Neural crest cell (in vitro differentiated cells): ENCODE measurements around the gene AIRE. TPM values are rescaled to one million over a fixed set of nuclear protein-coding genes. Genes with fewer than 3 reads are reported as not detected.

Source experiments
- DNase-seq: peaks from one replicate; pipeline ENCODE4 v3.0.0; 2021; ENCODE audit warnings: low read depth, mixed read lengths, low spot score
- H3K27ac Mint-ChIP-seq: one replicate; pipeline ENCODE4 v1.8.0; 2021; ENCODE audit warnings: mild to moderate bottlenecking, mixed read lengths; ENCODE audit not compliant: unreplicated experiment
- H3K27me3 Mint-ChIP-seq: 2 replicates; pipeline ENCODE4 v1.8.0; 2021; ENCODE audit warnings: low read depth, mild to moderate bottlenecking, mixed read lengths
- H3K36me3 Mint-ChIP-seq: 2 replicates; pipeline ENCODE4 v1.8.0; 2021; ENCODE audit warnings: low read depth, mild to moderate bottlenecking, mixed read lengths
- H3K4me1 Mint-ChIP-seq: 2 replicates; pipeline ENCODE4 v1.8.0; 2021; ENCODE audit warnings: mixed read lengths
- H3K4me3 Mint-ChIP-seq: one replicate; pipeline ENCODE4 v1.8.0; 2021; ENCODE audit warnings: mild to moderate bottlenecking, mixed read lengths
- H3K9me3 Mint-ChIP-seq: 2 replicates; pipeline ENCODE4 v1.8.0; 2021; ENCODE audit warnings: mixed read lengths
- CTCF ChIP-seq: fragments of 200-600 bp; sonication (generic); conservative IDR thresholded peaks from 2 replicates; pipeline ENCODE4 v1.5.0; 2021; ENCODE audit warnings: antibody characterized with exemption, mild to moderate bottlenecking
- total RNA-seq: library from RNA; stranded (reverse); gene quantifications from 2 replicates; pipeline ENCODE4 v1.2.1, GENCODE V29; 2021

AIRE gene
- total RNA-seq, 1 donor from 2014 or later, result not detected

GRCh38 chr21:44305691-44306090, 20.0 kb downstream of the AIRE start:
- peaks cover 37% of the 10 kb centered on the region for H3K4me1 Mint-ChIP-seq
- H3K27ac Mint-ChIP-seq, result no peak overlapping the region
- DNase-seq, result no peak
- H3K27me3 Mint-ChIP-seq, result no peaks in the 10 kb centered on the region
- TF ChIP-seq CTCF, result no peak
- H3K9me3 Mint-ChIP-seq, result no peaks in the 10 kb centered on the region
- H3K36me3 Mint-ChIP-seq, result no peaks in the 10 kb centered on the region
- H3K4me3 Mint-ChIP-seq, result peak overlapping the region; percentile 31

DNA sequence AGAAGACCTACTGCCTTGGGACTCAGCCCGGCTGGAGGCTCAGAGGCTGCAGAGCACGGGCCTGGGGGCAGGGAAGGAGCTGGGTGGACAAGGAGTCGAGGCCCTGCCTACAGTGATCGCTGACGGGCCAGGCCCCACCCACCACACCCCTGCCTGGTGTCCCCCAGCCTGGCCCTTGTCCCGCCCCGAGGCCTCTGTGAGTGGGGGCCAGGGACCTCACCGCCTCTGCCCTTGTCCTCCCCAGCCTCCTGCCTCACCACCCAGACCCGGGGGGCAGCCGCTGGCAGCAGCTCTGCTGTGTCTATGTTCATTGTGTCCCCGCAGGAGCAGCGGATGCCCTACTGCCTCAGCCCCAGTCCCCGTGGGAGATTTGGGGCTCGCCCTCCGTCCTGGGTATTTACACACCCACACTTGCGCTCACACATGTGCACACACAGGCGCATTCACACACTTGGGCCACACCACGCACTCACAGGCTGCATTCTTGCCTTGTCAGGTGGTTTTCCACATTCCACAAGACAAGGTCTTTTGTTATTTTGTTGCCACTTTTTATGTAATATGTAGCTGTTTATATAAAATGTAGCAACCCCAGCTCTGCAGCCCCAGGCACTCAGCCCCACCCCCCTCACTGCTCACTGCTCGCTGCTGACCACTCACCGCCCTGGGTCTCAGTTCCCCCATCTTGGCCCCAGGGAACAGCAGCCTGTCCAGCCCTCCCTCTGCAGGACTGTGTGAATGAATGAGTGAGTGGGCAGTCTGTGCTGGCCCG, 21.4 kb downstream of the AIRE start:
- peak overlapping the region; percentile 38 for H3K27ac Mint-ChIP-seq
- H3K9me3 Mint-ChIP-seq, result no peaks in the 10 kb centered on the region
- H3K27me3 Mint-ChIP-seq, result no peaks in the 10 kb centered on the region
- DNase-seq, result no peak
- peaks cover 33% of the 10 kb centered on the region for H3K4me1 Mint-ChIP-seq
- H3K4me3 Mint-ChIP-seq, result no peak overlapping the region
- peaks cover 5% of the 10 kb centered on the region for H3K36me3 Mint-ChIP-seq
- no peak for TF ChIP-seq CTCF

DNA sequence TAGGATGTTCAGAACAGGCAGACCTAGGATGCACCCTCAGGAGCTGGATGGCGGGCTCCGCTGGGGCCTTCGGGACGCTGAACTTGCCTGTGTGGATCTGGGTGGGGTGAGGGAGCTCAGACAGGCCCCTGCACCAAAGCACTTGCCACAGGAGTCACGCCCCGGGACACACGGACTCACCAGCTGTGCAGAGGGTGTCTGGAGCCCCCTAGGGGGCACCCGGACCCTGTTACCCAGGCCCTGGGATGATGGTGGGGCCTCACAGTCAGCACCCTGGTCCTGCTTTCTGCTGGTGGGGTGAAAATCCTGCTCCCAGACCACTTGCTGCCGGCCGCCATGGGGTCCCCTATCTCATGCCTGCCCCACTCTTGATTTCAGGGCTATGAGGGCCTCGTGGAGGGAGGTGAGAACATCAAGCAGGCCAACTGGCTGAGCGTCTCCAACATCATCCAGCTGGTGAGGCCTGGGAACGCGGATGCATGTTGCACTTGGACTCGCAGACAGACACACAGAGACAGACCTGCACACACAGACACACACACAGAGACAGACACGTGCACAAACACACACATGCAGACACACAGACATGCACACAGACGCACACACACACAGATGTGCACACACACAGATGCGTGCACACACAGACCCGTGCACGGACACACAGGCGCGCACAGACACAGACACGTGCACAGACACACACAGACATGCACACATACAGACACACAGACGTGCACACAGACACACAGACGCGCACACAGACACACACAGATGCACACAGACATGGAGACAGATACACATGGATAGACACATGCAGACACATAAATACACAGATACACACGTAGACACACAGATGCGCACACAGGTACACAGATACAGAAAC, 25.2 kb downstream of the AIRE start:
- Mint-ChIP-seq H3K27ac (no peak overlapping the region), H3K36me3 (peaks cover 5% of the 10 kb centered on the region)
- no peak for TF ChIP-seq CTCF

DNA sequence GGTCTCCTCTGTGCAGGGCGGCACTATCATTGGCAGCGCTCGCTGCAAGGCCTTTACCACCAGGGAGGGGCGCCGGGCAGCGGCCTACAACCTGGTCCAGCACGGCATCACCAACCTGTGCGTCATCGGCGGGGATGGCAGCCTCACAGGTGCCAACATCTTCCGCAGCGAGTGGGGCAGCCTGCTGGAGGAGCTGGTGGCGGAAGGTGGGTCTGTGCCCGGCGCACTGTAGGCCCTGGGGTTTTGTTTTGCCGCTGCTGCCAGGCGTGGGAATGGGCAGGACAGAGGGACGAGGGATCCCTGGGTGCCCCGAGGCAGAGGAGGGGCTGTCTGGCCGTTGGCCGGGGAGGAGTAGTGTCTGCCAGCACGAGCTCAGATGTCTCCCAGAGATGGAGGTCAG, 26.4 kb downstream of the AIRE start:
- no peaks in the 10 kb centered on the region for H3K27me3 Mint-ChIP-seq
- H3K4me1 Mint-ChIP-seq, result peaks cover 11% of the 10 kb centered on the region
- H3K9me3 Mint-ChIP-seq, result no peaks in the 10 kb centered on the region
- H3K4me3 Mint-ChIP-seq, result no peak overlapping the region
- no peak for TF ChIP-seq CTCF
- H3K36me3 Mint-ChIP-seq, result peaks cover 5% of the 10 kb centered on the region
- H3K27ac Mint-ChIP-seq, result no peak overlapping the region
- DNase-seq, result no peak

More for the DNA sequence above, 25.2 kb downstream of the AIRE start:
- H3K9me3 Mint-ChIP-seq, result no peaks in the 10 kb centered on the region
- peaks cover 12% of the 10 kb centered on the region for H3K4me1 Mint-ChIP-seq
- no peaks in the 10 kb centered on the region for H3K27me3 Mint-ChIP-seq
- DNase-seq, result no peak
- H3K4me3 Mint-ChIP-seq, result no peak overlapping the region

DNA sequence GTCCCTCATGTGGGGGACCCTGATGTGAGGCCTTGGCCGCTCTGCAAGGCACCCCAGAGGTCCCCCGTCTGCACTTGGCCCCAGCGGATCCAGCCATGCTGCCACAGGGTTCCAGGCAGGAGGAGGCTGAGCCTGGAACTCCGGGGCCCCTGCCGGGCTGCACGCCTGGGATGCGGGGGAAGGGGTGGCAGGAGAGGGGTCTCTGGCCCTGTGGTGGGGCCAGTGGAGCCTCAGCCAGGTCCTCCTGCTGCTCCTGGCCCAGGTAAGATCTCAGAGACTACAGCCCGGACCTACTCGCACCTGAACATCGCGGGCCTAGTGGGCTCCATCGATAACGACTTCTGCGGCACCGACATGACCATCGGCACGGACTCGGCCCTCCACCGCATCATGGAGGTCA, 27.0 kb downstream of the AIRE start:
- TF ChIP-seq CTCF, result no peak
- Mint-ChIP-seq H3K4me1 (peaks cover 6% of the 10 kb centered on the region), H3K36me3 (peaks cover 5% of the 10 kb centered on the region), H3K27ac (no peak overlapping the region), H3K4me3 (no peak overlapping the region), H3K9me3 (no peaks in the 10 kb centered on the region), H3K27me3 (no peaks in the 10 kb centered on the region)
- no peak for DNase-seq
